NT2/D1 (cell line): ENCODE data around the gene HMHB1.

Source experiments
- SUZ12 ChIP-seq: IDR thresholded peaks from 2 replicates; pipeline ENCODE4 v1.6.1; 2011; ENCODE audit not compliant: insufficient read length, insufficient read depth; ENCODE audit errors: extremely low read depth
- ZNF274 ChIP-seq: IDR thresholded peaks from 2 replicates; pipeline ENCODE4 v1.6.1; 2011; ENCODE audit warnings: mild to moderate bottlenecking, low read depth, low read length

DNA sequence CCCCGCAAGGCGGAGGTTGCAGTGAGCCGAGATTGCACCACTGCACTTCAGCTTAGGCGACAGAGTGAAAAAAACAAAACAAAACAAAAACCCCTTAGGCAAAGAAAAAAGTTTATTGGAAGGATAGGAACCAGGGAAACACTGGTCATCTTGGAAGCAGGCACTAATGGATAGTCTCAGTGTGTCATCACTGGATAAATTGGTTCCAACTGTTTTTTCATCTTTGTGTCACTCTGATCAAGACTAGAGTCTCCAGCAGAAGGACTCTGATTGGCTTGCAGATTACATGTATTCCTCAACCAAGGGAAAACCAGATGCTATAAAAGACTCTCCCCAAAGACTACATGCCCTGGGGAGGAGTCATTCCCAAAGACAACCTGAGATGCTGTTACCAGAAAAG lies 35.0 kb upstream of the HMHB1 start:
- TF ChIP-seq SUZ12 (no peak), ZNF274 (no peak)
